RWPE2 (cell line): ENCODE data around the gene RPL27.

Experiments
- ATAC-seq: fragments of 200-7000 bp; cut with Tn5 transposase; 3 replicates; pipeline ENCODE4 v1.9.1; 2021; ENCODE audit warnings: low read depth
- DNase-seq: peaks from one replicate; pipeline ENCODE4 v3.0.0-alpha.2; 2020; ENCODE audit warnings: low spot score
- H3K27ac ChIP-seq: fragments of 450-650 bp; 2 replicates; pipeline ENCODE4 v1.5.1; 2017; ENCODE audit warnings: mild to moderate bottlenecking; ENCODE audit not compliant: poor library complexity, severe bottlenecking
- H3K27me3 ChIP-seq: fragments of 250-450 bp; sonication (Bioruptor Pico); 2 replicates; pipeline ENCODE4 v1.5.1; 2021; ENCODE audit warnings: mild to moderate bottlenecking, moderate library complexity; ENCODE audit not compliant: insufficient read depth, poor library complexity, severe bottlenecking
- H3K36me3 ChIP-seq: fragments of 250-450 bp; sonication (Bioruptor Pico); 2 replicates; pipeline ENCODE4 v1.5.1; 2020; ENCODE audit warnings: low read depth, mild to moderate bottlenecking, moderate library complexity
- H3K4me1 ChIP-seq: fragments of 250-450 bp; sonication (Bioruptor Pico); 2 replicates; pipeline ENCODE4 v1.5.1; 2021; ENCODE audit warnings: mild to moderate bottlenecking, moderate library complexity; ENCODE audit not compliant: insufficient read depth, poor library complexity, severe bottlenecking
- H3K4me3 ChIP-seq: fragments of 250-450 bp; sonication (Bioruptor Pico); 2 replicates; pipeline ENCODE4 v1.5.1; 2021; ENCODE audit warnings: mild to moderate bottlenecking, moderate library complexity; ENCODE audit not compliant: severe bottlenecking
- H3K9me3 ChIP-seq: fragments of 250-450 bp; sonication (Bioruptor Pico); 2 replicates; pipeline ENCODE4 v1.5.1; 2021; ENCODE audit warnings: mild to moderate bottlenecking, moderate library complexity; ENCODE audit not compliant: severe bottlenecking
- TF ChIP-seq, protein P1 (sequence below): fragments of 450-650 bp; IDR thresholded peaks from one replicate; pipeline ENCODE4 v1.5.1; 2017; ENCODE audit warnings: mild to moderate bottlenecking, moderate library complexity; ENCODE audit not compliant: poor library complexity, severe bottlenecking

RPL27 gene

DNA sequence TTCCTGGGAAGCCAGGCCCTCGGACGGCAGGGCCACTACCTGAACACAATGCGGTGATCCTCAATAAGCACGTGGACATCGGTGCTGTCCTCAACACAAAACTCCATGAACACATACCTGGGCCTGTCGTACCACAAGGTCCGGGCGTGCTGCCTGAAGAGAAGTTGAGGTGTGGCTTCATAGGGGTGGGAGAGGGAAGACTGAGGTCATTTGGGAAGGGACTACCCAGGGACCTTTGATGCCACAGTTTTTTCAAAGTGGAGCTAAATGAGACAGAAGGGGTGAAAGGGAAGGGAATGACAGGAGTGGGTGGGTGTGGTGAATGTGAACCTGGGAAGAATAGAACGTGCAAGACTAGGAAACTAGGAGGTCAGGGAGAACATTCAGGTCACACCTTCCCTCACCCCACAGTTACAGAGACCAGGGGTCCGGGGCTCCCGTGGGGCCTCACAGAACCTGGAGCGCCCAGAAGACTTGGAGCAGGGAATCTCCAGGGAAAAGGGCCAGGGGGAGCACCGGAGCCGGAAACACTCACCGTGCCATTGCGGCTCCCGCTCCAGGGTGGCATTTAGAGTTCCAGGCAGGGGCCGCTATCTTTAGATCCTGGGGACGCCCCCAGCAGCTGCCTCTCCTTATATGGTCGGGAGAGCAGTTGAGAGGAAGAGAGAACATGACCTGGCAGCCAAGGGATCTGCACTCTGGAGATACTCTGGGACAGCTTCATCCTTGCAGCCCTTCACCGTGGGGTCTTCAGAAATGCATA is 18.5 kb upstream of the RPL27 start, which contains the start of gene PTGES3L:
Gene PTGES3L, minus strand, starts transcription at position 570 of the 763 bp plus-strand sequence. Its CDS starts 27 bp downstream, at position 543.
- H3K4me3 ChIP-seq = peak within 1 kb of the TSS; percentile 96
- H3K36me3 ChIP-seq = peaks cover 19% of the 10 kb centered on the region
- TF ChIP-seq, protein P1, sequence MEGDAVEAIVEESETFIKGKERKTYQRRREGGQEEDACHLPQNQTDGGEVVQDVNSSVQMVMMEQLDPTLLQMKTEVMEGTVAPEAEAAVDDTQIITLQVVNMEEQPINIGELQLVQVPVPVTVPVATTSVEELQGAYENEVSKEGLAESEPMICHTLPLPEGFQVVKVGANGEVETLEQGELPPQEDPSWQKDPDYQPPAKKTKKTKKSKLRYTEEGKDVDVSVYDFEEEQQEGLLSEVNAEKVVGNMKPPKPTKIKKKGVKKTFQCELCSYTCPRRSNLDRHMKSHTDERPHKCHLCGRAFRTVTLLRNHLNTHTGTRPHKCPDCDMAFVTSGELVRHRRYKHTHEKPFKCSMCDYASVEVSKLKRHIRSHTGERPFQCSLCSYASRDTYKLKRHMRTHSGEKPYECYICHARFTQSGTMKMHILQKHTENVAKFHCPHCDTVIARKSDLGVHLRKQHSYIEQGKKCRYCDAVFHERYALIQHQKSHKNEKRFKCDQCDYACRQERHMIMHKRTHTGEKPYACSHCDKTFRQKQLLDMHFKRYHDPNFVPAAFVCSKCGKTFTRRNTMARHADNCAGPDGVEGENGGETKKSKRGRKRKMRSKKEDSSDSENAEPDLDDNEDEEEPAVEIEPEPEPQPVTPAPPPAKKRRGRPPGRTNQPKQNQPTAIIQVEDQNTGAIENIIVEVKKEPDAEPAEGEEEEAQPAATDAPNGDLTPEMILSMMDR = no peak
- peaks cover 4% of the 10 kb centered on the region for H3K4me1 ChIP-seq
- peak; percentile 52 for ATAC-seq
- H3K27ac ChIP-seq = peak within 1 kb of the TSS; percentile 75
- DNase-seq = no peak
- H3K27me3 ChIP-seq = no peaks in the 10 kb centered on the region
- no peaks in the 10 kb centered on the region for H3K9me3 ChIP-seq

DNA sequence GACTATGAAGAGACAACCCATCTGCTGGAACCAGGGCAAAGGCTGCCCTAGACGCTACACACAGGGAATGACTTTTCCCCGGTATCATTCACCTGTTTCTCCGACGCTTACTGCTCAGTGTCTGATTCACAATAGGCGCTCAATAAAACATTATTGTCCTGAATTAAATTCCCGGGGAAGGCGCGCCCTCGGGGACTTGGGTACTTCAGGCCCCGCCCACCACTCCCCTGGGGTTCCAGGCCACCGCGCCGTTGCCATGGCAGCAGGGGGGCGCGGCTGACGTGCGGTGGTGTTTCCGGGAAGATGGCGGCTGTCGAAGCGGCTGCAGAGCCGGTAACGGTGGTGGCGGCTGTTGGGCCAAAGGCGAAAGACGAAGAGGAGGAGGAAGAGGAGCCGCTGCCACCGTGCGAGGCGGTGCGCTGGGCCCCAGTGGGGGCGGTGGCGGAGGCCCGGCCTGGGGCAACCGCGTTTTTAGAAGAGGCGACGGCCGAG is 17.9 kb upstream of the RPL27 start, which contains the start of gene RUNDC1:
Gene RUNDC1, plus strand, starts transcription at position 292 of the 492 bp plus-strand sequence. Its CDS starts 12 bp downstream, at position 304.
- Histone ChIP-seq H3K4me3 (peak within 1 kb of the TSS; percentile 96), H3K36me3 (peaks cover 24% of the 10 kb centered on the region), H3K27ac (peak within 1 kb of the TSS; percentile 75), H3K4me1 (peaks cover 4% of the 10 kb centered on the region), H3K9me3 (no peaks in the 10 kb centered on the region), H3K27me3 (no peaks in the 10 kb centered on the region)
- ATAC-seq (peak; percentile 74), DNase-seq (peak; percentile 91)
- TF ChIP-seq, protein P1 = no peak

DNA sequence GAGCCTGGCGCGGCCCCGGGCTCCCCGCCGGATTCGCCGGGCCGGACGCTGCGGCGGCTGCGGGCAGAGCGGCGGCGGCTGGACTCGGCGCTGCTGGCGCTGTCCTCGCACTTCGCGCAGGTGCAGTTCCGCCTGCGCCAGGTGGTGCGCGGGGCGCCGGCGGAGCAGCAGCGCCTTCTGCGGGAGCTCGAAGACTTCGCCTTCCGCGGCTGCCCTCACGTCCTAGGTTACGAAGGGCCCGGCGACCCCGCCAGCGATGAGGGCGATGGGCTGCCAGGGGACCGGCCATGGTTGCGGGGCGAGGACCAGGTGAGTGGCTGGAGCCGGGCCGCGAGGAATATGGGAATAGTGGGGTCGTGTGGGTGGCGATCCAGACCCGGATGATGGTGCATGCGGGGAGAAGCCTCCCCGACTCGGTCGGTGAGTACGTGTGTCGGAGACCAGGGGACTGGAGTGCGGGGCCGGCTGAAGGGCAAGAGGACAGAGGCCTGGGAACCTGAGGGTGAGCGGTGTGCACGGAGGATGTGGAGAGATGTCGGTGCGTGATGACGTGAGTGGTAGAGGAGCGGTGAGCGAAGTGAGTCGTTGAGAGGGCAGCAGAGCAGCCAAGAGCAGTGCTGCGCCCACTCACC is 17.3 kb upstream of the RPL27 start:
- peak; percentile 69 for DNase-seq
- Histone ChIP-seq H3K27me3 (no peaks in the 10 kb centered on the region), H3K4me3 (peak overlapping the region; percentile 96), H3K27ac (peak overlapping the region; percentile 75), H3K4me1 (peaks cover 4% of the 10 kb centered on the region), H3K9me3 (no peaks in the 10 kb centered on the region), H3K36me3 (peaks cover 24% of the 10 kb centered on the region)
- TF ChIP-seq, protein P1 = peak; percentile 21
- peak; percentile 78 for ATAC-seq

DNA sequence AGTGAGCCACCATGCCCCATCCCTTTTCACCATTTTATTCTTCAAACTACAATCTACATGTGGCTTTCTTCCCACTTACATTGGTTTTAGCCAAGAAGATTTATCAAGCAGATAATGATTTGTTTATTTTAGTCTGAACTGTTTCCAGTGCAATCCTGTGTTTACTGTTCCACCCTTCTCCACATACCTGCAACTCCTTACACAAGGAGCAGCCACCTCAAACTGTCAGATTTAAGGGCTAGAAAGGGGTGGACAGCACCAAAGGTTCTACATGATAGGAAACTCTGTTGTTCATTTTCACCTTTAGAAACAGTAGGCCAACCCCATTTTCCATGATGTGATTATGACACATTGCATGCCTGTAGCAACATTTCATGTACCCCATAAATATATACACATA is 16.0 kb upstream of the RPL27 start:
- ATAC-seq = no peak
- DNase-seq = no peak
- peak overlapping the region; percentile 75 for H3K27ac ChIP-seq
- H3K4me3 ChIP-seq = no peak overlapping the region
- H3K27me3 ChIP-seq = no peaks in the 10 kb centered on the region
- TF ChIP-seq, protein P1 = no peak
- peaks cover 32% of the 10 kb centered on the region for H3K36me3 ChIP-seq
- peaks cover 4% of the 10 kb centered on the region for H3K4me1 ChIP-seq
- H3K9me3 ChIP-seq = no peaks in the 10 kb centered on the region
